Stimulated activated CD8-positive, alpha-beta memory T cell treated with anti-CD3 and anti-CD28 coated beads, Interleukin-7, amount 100 ng/mL, for 24 hours (primary cell): Measurements from ENCODE around the gene KCNK13.
"Not testable (repeated sequence)": the region's sequence is repeated elsewhere in the genome, so short reads cannot be mapped to it uniquely, and the experiment has no call there.

Experiments used
- DNase-seq: peaks from one replicate; pipeline ENCODE4 v3.0.0-alpha.2; 2020; ENCODE audit warnings: low read depth

The KCNK13 gene

GRCh38 chr14:90060965-90061684 is 669 bp upstream of the KCNK13 start:
- no peak for DNase-seq

GRCh38 chr14:90062127-90062794 is 467 bp downstream of the KCNK13 start:
- DNase-seq = no peak

- DNase-seq = no peak
These were observed 1.2 kb downstream of the KCNK13 start for GRCh38 chr14:90062822-90063539.

- DNase-seq = no peak
These were observed 10.6 kb downstream of the KCNK13 start for GRCh38 chr14:90072350-90072749.

GRCh38 chr14:90079576-90079975 is 17.8 kb downstream of the KCNK13 start:
- DNase-seq = no peak

GRCh38 chr14:90087433-90087832 is 25.6 kb downstream of the KCNK13 start:
- DNase-seq = no peak

- DNase-seq = no peak
These were observed 26.4 kb downstream of the KCNK13 start for GRCh38 chr14:90088176-90088575.

- DNase-seq = not testable (repeated sequence)
These were observed 27.7 kb downstream of the KCNK13 start for GRCh38 chr14:90089486-90089885.

- no peak for DNase-seq
These were observed 29.6 kb downstream of the KCNK13 start for GRCh38 chr14:90091393-90091792.

- DNase-seq = no peak
These were observed 32.3 kb downstream of the KCNK13 start for GRCh38 chr14:90093942-90094595.

- no peak for DNase-seq
These were observed 33.3 kb downstream of the KCNK13 start for GRCh38 chr14:90095096-90095495.

GRCh38 chr14:90096566-90096965 is 34.8 kb downstream of the KCNK13 start:
- no peak for DNase-seq

- DNase-seq = no peak
These were observed 42.0 kb downstream of the KCNK13 start for GRCh38 chr14:90103808-90104207.

GRCh38 chr14:90105756-90106155 is 44.0 kb downstream of the KCNK13 start:
- no peak for DNase-seq

GRCh38 chr14:90107789-90108188 is 46.0 kb downstream of the KCNK13 start:
- DNase-seq = no peak

GRCh38 chr14:90109858-90110257 is 48.1 kb downstream of the KCNK13 start:
- DNase-seq = no peak

- DNase-seq = no peak
These were observed 50.2 kb downstream of the KCNK13 start for GRCh38 chr14:90111895-90112534.

- DNase-seq = no peak
These were observed 52.8 kb downstream of the KCNK13 start for GRCh38 chr14:90114554-90114953.

GRCh38 chr14:90115780-90116179 is 54.0 kb downstream of the KCNK13 start:
- DNase-seq = no peak

GRCh38 chr14:90116444-90116843 is 54.6 kb downstream of the KCNK13 start:
- no peak for DNase-seq

GRCh38 chr14:90118027-90118426 is 56.2 kb downstream of the KCNK13 start:
- no peak for DNase-seq

- no peak for DNase-seq
These were observed 64.5 kb downstream of the KCNK13 start for GRCh38 chr14:90126260-90126659.
